Loucy (cell line): ENCODE data around the gene APBB2.

ENCODE experiments used
- CTCF ChIP-seq: fragments of 200-600 bp; sonication (generic); conservative IDR thresholded peaks from 2 replicates; pipeline ENCODE4 v1.5.1; 2014; ENCODE audit warnings: mild to moderate bottlenecking, antibody characterized with exemption, low read length
- EZH2phosphoT487 ChIP-seq: fragments of 200-600 bp; IDR thresholded peaks from 2 replicates; pipeline ENCODE4 v1.6.1; 2018; ENCODE audit warnings: antibody characterized with exemption, mild to moderate bottlenecking, moderate library complexity, borderline replicate concordance

- no peak for TF ChIP-seq CTCF
- no peak for TF ChIP-seq EZH2phosphoT487
These were observed 257.6 kb downstream of the APBB2 start for GRCh38 chr4:40956721-40957255.
